Ecto neural progenitor cell (in vitro differentiated cells): ENCODE results near the gene DDX1.

Experiments used
- DNase-seq: peaks from one replicate; pipeline ENCODE4 v3.0.0-alpha.2; 2018; ENCODE audit warnings: low spot score

DDX1 gene

GRCh38 chr2:15630121-15630977 is 38.7 kb downstream of the DDX1 start:
- no peak for DNase-seq

GRCh38 chr2:15630978-15631719 is 39.5 kb downstream of the DDX1 start:
- DNase-seq, result no peak

DNA sequence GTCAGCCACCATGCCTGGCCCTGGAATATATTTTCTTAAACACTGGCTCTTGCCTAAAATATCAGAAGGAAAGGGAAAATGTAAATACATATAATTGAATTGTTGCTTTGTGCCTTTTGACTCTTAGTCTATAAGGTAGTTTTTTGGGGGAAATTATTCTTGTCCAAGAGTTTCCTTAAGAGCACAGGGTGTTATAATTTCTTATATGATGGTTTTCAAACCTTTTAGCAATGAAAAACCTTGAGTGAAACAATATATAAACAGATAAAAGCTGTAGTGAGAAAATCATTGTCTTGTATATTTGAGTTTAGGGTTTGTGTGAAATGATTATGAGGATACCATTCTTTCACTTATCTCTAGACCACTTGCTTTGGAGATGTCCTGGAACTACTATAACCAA is 40.2 kb downstream of the DDX1 start:
- no peak for DNase-seq

- no peak for DNase-seq
Measured at GRCh38 chr2:15633043-15633970, 41.6 kb downstream of the DDX1 start.

- DNase-seq, result no peak
Measured at GRCh38 chr2:15633971-15634346, 42.3 kb downstream of the DDX1 start.

DNA sequence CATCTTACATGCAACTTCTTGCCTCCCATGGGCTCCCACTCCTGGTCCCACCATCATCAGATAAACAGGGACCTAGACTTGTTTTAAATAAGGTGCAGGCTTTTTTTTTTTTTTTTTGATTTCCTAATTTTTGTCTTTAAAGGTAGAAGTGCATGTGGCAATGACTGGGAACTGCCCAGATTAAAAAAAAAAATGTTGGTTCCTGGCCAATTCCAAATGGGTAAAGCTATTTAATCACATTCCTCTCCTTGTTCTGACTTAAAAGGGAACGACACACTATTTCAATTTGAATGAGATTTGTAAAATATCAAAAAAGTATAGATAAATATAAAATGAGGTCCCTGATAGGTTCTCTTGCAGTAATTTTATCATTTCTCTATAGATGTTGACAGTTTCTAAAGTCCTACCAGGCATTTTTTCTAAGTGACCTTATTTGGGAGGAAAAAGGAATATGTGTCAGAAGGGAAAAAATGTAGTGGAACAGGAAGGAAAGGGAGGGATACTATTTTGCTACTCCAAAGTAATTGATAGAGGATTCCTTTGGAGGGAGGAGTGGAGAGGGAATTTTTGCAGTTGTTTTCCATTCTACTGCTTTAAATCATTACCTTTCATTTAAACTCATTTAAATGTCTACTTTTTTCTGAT is 43.3 kb downstream of the DDX1 start:
- DNase-seq, result no peak

GRCh38 chr2:15636972-15637785 is 45.5 kb downstream of the DDX1 start:
- peak; percentile 76 for DNase-seq

DNA sequence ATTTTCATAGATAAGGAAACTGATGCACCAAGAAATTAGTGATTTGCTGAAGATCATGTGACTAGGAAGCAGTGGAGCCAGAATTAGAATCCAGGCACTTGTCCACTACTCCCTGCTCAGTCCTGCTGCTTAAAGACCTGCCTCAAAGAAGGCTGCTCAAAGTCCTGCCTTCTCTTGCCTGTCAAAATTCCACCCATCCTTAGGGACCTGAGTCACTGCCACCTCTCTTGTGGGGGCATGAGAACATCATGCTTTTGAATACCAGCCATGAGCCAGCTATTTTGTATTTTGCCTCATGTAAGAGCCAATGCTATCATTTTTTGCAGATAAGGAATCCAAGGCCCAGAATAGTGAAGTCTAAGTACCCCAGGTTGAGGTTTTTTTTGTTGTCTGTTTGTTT is 47.1 kb downstream of the DDX1 start:
- DNase-seq, result no peak

DNA sequence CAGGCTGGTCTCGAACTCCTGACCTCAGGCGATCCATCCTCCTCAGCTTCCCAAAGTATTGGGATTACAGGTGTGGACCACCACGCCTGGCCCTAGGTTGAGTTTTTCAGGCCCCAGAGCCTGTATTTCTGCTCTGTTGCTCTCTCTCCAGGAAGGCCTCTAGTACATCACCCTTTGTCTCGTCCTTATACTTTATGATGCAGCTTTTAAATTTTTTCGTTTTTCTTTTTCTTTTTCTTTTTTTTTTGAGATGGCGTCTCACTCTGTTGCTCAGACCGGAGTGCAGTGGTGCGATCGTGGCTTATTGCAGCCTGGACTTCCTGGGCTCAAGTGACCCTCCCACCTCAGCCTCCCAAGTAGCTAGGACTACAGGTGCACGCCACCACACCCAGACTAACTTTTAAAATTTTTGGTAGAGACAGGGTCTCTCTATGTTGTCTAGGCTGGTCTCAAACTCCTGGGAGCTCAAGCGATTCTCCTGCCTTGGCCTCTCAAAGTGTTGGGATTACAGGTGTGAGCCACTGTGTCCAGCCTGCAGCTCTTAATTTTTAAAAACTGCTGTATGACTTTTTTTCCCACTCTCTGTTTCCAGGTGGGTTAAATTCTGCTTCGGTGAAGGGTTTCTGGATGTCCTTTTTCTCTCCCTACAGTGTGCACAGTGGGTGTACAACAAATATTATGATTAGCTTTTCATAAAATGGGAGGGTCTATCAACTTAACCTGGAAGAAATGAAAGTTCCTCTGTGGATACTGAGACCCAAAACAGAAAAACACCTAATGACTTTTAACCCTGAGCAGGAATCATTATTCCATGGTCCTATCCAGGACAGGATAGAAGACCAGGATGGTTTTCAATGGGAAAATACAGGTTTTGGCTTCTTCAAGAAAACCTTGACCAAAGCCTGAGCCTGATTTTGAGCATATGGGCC is 47.9 kb downstream of the DDX1 start:
- DNase-seq, result no peak

GRCh38 chr2:15640261-15640711 is 48.6 kb downstream of the DDX1 start:
- no peak for DNase-seq

DNA sequence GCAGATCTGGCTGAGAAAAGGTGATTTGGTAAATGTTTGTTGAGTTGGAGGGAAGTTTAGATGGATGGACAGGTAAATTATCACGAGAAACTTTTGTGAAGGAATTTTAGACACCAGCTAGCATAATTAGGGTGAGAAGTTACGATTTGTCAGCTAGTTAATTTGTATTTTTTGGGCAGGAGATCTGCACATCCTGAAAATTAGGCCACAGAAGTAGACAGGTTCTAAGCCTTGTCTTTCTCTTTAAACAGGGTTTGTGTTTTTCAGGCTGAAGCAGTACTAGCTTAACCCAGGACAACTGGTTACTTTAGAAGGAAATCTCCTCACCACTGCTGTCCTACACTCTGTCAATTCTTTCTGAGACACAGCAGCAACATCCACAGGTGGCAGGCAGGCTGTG is 49.1 kb downstream of the DDX1 start:
- DNase-seq, result no peak

DNA sequence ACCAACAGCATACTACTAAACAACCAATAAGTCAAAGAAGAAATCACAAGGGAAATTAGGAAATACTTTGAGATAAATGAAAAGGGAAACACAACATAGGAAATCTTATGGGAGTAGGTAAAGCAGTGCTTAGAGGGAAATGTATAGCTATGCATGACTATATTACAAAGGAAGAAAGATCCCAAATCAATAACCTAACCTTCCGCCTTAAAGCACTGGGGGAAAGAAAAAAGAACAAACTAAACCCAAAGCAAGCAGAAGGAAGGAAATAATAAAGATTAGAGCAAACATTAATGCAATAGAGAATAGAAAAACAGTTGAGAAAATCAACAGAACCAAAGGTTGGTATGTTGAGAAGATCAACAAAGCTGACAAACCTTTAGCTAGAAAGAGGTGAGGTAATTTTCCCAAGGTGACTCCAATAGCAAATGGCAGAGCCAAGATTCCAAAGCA is 49.9 kb downstream of the DDX1 start:
- no peak for DNase-seq

GRCh38 chr2:15642011-15642814 is 50.5 kb downstream of the DDX1 start:
- no peak for DNase-seq

DNA sequence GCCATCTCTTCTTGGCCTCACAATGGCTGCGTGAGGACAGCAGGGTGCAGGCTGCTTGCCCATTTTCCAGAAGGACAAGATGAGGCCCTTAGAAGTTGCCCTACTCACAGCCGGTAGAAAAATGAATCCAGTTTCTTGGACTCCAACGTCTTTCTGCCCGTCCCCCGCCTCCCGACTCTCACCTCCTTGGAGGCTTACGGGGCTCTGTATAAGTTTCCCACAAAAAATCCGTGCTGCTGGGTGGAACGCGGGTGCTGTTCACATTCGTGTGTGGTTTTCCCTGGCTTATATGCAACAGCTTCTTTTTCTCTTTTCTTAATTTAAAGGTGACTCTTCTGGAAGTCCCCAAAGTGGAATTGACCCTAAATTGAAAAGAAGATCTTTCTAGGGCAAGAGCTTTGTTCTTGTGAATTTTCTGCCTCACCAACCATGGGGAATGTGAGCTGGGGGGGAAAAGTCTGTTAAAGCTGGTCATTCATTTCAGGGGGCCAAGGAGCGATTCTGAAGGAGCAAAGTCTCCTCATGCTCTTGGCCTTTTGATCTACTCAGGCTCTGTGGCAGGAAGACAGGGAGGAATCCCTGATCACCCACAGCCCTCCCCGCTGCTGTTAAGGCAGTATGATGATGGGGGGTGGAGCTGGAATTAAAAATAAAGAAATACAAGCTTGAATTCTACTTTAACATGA is 51.3 kb downstream of the DDX1 start:
- no peak for DNase-seq

- DNase-seq, result no peak
Measured at GRCh38 chr2:15643791-15644585, 52.3 kb downstream of the DDX1 start.

DNA sequence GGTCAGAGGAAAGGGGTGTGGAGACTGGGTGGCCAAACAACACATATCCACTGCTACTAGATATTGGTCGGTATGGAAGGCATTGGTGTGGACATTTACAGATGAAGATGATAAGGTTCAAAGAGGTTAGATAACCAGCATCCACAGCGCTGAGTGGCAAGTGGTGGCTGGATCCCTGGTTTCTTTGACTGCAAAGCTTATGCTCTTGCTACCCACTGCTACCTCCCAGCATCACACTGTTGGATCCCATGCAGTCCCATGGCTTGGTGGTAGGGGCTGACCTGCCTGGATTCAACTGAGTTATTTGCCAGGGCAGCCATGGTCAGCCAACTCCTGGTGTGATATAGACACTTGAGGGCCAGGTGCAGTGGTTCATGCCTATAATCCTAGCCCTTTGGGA is 53.6 kb downstream of the DDX1 start:
- DNase-seq, result no peak

DNA sequence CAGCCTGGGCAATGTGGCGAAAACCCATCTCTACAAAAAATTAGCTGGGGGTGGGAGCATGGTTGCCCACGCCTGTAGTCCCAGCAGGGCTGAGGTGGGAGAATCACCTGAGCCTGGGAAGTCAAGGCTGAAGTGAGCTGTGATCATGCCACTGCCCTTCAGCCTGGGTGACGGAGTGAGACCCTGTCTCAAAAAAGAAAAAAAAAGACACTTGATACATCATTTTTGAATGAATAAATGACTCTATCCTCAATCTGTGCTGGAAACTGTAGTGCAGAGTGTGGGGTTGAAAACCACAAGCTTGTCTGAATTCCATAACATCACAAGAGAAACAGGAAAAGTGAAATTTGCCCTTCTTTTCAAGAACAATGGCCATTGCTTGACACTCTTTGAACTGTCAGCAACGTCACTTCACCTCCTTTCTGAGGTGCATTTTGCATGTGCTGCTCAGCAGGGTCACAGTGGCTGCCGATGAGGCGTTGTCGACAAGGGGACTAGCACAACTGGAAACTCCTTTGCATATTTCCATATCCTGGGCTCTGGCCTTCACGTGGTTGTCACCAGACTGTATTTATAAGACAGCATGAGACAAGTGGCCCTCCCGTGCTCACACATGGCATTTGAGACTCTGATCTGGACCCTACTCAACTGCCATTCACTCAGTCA is 54.2 kb downstream of the DDX1 start:
- DNase-seq, result no peak
